ENCODE measurements around the gene PRSS35.
"Not testable (repeated sequence)": the region's sequence is repeated elsewhere in the genome, so short reads cannot be mapped to it uniquely, and the experiment has no call there.

Gene PRSS35

DNA sequence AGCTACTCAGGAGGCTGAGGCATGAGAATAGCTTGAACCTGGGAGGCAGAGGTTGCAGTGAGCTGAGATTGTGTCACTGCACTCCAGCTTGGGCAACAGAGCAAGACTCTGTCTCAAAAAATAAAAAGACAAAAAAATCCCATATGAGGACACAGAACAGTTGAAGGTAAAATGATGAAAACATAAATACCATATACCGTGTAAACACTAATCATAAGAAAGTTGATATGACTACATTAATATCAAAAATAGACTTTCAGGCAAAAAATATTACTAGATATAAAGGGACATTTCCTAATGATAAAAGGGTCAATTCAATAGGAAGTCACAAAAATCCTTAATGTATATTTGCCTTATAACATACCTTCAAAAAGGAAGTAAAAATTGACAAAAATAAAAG lies 30.4 kb upstream of the PRSS35 start:
- H4K8ac ChIP-seq (ENCODE audit: low read depth, low read length); H2BK12ac ChIP-seq (ENCODE audit: low read length); H4K91ac ChIP-seq (ENCODE audit: low read depth, low read length); H2BK5ac ChIP-seq (ENCODE audit: low read depth, low read length, poor library complexity); H3K27ac ChIP-seq (ENCODE audit: low read depth, low read length); H3K4me1 ChIP-seq (ENCODE audit: control insufficient read depth in 1 of 2, insufficient read depth in 2 of 2, low read length in 2 of 2); H3K36me3 ChIP-seq (ENCODE audit: control insufficient read depth in 1 of 2, insufficient read depth in 2 of 2, low read length in 2 of 2); H3K4ac ChIP-seq (ENCODE audit: low read depth, low read length); H3K4me3 ChIP-seq (ENCODE audit: low read depth, low read length); DNase-seq; H4K12ac ChIP-seq (ENCODE audit: low read depth, low read length); H3K27me3 ChIP-seq (ENCODE audit: insufficient read depth, low read length); H3K9ac ChIP-seq (ENCODE audit: low read length); H3K9me3 ChIP-seq (ENCODE audit: insufficient read depth, low read depth, low read length); H2BK120ac ChIP-seq (ENCODE audit: insufficient read depth, low read length, poor library complexity); H3K18ac ChIP-seq (ENCODE audit: low read length); H2AK5ac ChIP-seq (ENCODE audit: low read length); H3K23ac ChIP-seq (ENCODE audit: low read length); H3K4me2 ChIP-seq (ENCODE audit: low read length); H3K79me2 ChIP-seq (ENCODE audit: control insufficient read depth, insufficient read depth, low read length, poor library complexity); H3K79me1 ChIP-seq (ENCODE audit: low read length); H3K14ac ChIP-seq (ENCODE audit: low read length); H2AFZ ChIP-seq (ENCODE audit: insufficient read depth, low read length, poor library complexity): not testable (repeated sequence)
- no CpG with 5 or more reads among the region's 1 CpG for WGBS (ENCODE audit: extremely low coverage, insufficient coverage, insufficient read length)

- no peaks in the 10 kb centered on the region for H3K4me1 ChIP-seq (ENCODE audit: control insufficient read depth in 1 of 2, insufficient read depth in 2 of 2, low read length in 2 of 2)
- no peak overlapping the region for H3K23ac ChIP-seq (ENCODE audit: low read length)
- no peak overlapping the region for H4K8ac ChIP-seq (ENCODE audit: low read depth, low read length)
- H3K18ac ChIP-seq (ENCODE audit: low read length) = no peak overlapping the region
- H2AFZ ChIP-seq (ENCODE audit: insufficient read depth, low read length, poor library complexity) = no peak overlapping the region
- H3K14ac ChIP-seq (ENCODE audit: low read length) = no peak overlapping the region
- DNase-seq = no peak
- no peak overlapping the region for H2AK5ac ChIP-seq (ENCODE audit: low read length)
- no peaks in the 10 kb centered on the region for H3K9me3 ChIP-seq (ENCODE audit: insufficient read depth, low read depth, low read length)
- no peaks in the 10 kb centered on the region for H3K36me3 ChIP-seq (ENCODE audit: control insufficient read depth in 1 of 2, insufficient read depth in 2 of 2, low read length in 2 of 2)
- no peak overlapping the region for H4K12ac ChIP-seq (ENCODE audit: low read depth, low read length)
- no peak overlapping the region for H3K4me2 ChIP-seq (ENCODE audit: low read length)
- WGBS (ENCODE audit: extremely low coverage, insufficient coverage, insufficient read length) = no CpG with 5 or more reads among the region's 2 CpGs
- H2BK5ac ChIP-seq (ENCODE audit: low read depth, low read length, poor library complexity) = no peak overlapping the region
- H2BK12ac ChIP-seq (ENCODE audit: low read length) = no peak overlapping the region
- H3K79me2 ChIP-seq (ENCODE audit: control insufficient read depth, insufficient read depth, low read length, poor library complexity) = no peaks in the 10 kb centered on the region
- no peak overlapping the region for H3K4me3 ChIP-seq (ENCODE audit: low read depth, low read length)
- H2BK120ac ChIP-seq (ENCODE audit: insufficient read depth, low read length, poor library complexity) = no peak overlapping the region
- H4K91ac ChIP-seq (ENCODE audit: low read depth, low read length) = no peak overlapping the region
- no peak overlapping the region for H3K4ac ChIP-seq (ENCODE audit: low read depth, low read length)
- H3K27me3 ChIP-seq (ENCODE audit: insufficient read depth, low read length) = no peaks in the 10 kb centered on the region
- no peaks in the 10 kb centered on the region for H3K79me1 ChIP-seq (ENCODE audit: low read length)
- no peak overlapping the region for H3K27ac ChIP-seq (ENCODE audit: low read depth, low read length)
- H3K9ac ChIP-seq (ENCODE audit: low read length) = no peak overlapping the region
These were observed 23.9 kb upstream of the PRSS35 start for GRCh38 chr6:83488448-83488847.

DNA sequence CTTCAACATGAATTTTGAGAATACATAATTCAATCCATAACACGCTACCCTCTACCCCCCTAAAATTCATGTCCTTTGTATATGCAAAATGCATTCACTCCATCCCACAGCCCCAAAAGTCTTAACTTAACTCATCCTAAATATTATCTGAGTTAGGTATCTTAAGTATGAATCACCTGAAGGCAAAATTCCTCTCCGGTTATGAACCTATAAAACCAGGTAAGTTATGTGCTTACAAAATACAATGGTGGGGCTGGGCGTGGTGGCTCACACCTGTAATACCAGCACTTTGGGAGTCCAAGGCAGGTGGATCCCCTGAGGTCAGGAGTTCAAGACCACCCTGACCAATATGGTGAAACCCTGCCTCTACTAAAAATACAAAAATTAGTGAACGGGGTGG lies 23.5 kb upstream of the PRSS35 start:
- Histone ChIP-seq H3K27me3 (ENCODE audit: insufficient read depth, low read length) (no peaks in the 10 kb centered on the region), H3K4me2 (ENCODE audit: low read length) (no peak overlapping the region), H3K4me3 (ENCODE audit: low read depth, low read length) (no peak overlapping the region), H4K12ac (ENCODE audit: low read depth, low read length) (no peak overlapping the region), H2BK12ac (ENCODE audit: low read length) (no peak overlapping the region), H3K23ac (ENCODE audit: low read length) (no peak overlapping the region), H2AK5ac (ENCODE audit: low read length) (no peak overlapping the region), H4K91ac (ENCODE audit: low read depth, low read length) (no peak overlapping the region), H3K4me1 (ENCODE audit: control insufficient read depth in 1 of 2, insufficient read depth in 2 of 2, low read length in 2 of 2) (no peaks in the 10 kb centered on the region), H4K8ac (ENCODE audit: low read depth, low read length) (no peak overlapping the region), H3K18ac (ENCODE audit: low read length) (no peak overlapping the region), H3K9me3 (ENCODE audit: insufficient read depth, low read depth, low read length) (no peaks in the 10 kb centered on the region), H3K36me3 (ENCODE audit: control insufficient read depth in 1 of 2, insufficient read depth in 2 of 2, low read length in 2 of 2) (no peaks in the 10 kb centered on the region), H2AFZ (ENCODE audit: insufficient read depth, low read length, poor library complexity) (no peak overlapping the region), H2BK5ac (ENCODE audit: low read depth, low read length, poor library complexity) (no peak overlapping the region), H2BK120ac (ENCODE audit: insufficient read depth, low read length, poor library complexity) (no peak overlapping the region), H3K79me1 (ENCODE audit: low read length) (no peaks in the 10 kb centered on the region), H3K4ac (ENCODE audit: low read depth, low read length) (no peak overlapping the region), H3K9ac (ENCODE audit: low read length) (no peak overlapping the region), H3K14ac (ENCODE audit: low read length) (no peak overlapping the region), H3K79me2 (ENCODE audit: control insufficient read depth, insufficient read depth, low read length, poor library complexity) (no peaks in the 10 kb centered on the region), H3K27ac (ENCODE audit: low read depth, low read length) (no peak overlapping the region)
- no CpG with 5 or more reads among the region's 4 CpGs for WGBS (ENCODE audit: extremely low coverage, insufficient coverage, insufficient read length)
- peak; percentile 4 to 53 for DNase-seq

DNA sequence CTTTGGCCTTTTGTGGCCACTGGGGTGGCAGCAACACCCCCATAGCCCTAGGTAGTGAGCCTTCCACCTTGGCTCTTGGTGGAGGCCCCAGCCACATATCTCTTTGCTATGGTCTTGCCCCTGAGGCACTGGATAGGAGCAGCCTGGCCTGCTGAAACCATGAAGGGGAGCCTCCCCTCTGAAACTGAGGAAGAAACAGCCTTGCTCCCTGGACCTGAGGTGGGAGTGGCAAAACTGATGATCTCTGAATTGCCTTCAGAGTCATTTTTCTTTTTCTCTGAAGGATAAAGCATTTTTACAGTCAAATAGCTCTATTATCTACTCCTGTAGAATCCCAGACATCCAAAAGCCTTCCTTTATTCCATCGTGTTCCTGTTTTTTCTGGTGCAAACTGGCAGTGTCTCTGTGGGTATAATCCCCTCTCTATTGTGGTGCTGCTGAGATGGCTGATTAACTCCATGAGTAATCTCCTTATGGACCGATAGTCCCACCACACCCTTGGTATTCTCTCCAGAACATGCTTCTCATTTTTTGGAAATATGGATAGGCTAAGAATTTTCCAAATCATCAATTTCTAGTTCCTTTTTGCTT lies 22.0 kb upstream of the PRSS35 start:
- Histone ChIP-seq H3K27me3 (ENCODE audit: insufficient read depth, low read length) (no peaks in the 10 kb centered on the region), H4K12ac (ENCODE audit: low read depth, low read length) (no peak overlapping the region), H2BK12ac (ENCODE audit: low read length) (no peak overlapping the region), H2BK120ac (ENCODE audit: insufficient read depth, low read length, poor library complexity) (no peak overlapping the region), H3K4me2 (ENCODE audit: low read length) (no peak overlapping the region), H3K23ac (ENCODE audit: low read length) (no peak overlapping the region), H3K9ac (ENCODE audit: low read length) (no peak overlapping the region), H3K36me3 (ENCODE audit: control insufficient read depth in 1 of 2, insufficient read depth in 2 of 2, low read length in 2 of 2) (no peaks in the 10 kb centered on the region), H3K18ac (ENCODE audit: low read length) (no peak overlapping the region), H3K4me3 (ENCODE audit: low read depth, low read length) (no peak overlapping the region), H3K79me2 (ENCODE audit: control insufficient read depth, insufficient read depth, low read length, poor library complexity) (no peaks in the 10 kb centered on the region), H2BK5ac (ENCODE audit: low read depth, low read length, poor library complexity) (no peak overlapping the region), H3K9me3 (ENCODE audit: insufficient read depth, low read depth, low read length) (no peaks in the 10 kb centered on the region), H2AK5ac (ENCODE audit: low read length) (no peak overlapping the region), H2AFZ (ENCODE audit: insufficient read depth, low read length, poor library complexity) (no peak overlapping the region), H4K91ac (ENCODE audit: low read depth, low read length) (no peak overlapping the region), H3K14ac (ENCODE audit: low read length) (no peak overlapping the region), H4K8ac (ENCODE audit: low read depth, low read length) (no peak overlapping the region), H3K27ac (ENCODE audit: low read depth, low read length) (no peak overlapping the region), H3K4ac (ENCODE audit: low read depth, low read length) (no peak overlapping the region), H3K4me1 (ENCODE audit: control insufficient read depth in 1 of 2, insufficient read depth in 2 of 2, low read length in 2 of 2) (no peaks in the 10 kb centered on the region), H3K79me1 (ENCODE audit: low read length) (no peaks in the 10 kb centered on the region)
- WGBS (ENCODE audit: extremely low coverage, insufficient coverage, insufficient read length) = no CpG with 5 or more reads among the region's 2 CpGs
- no peak for DNase-seq
